Heart left ventricle (tissue), 13 donors: ENCODE data around the gene TMEM185A.

Experiments
- CTCF ChIP-seq, 12 donors: fragments of 200-600 bp; sonication (generic) in 4 of 12; IDR thresholded peaks; one replicate each; pipeline versions ENCODE4 v1.5.0 to v1.8.0; 2018 to 2022; ENCODE audit warnings: antibody characterized with exemption in 12 of 12, mild to moderate bottlenecking in 5 of 12
- POLR2A ChIP-seq, 2 donors: fragments of 450-650 bp; IDR thresholded peaks; one replicate each; pipeline ENCODE4 v1.6.1; 2017; ENCODE audit warnings: antibody characterized with exemption in 2 of 2, mild to moderate bottlenecking in 2 of 2, moderate library complexity in 2 of 2
- donor health status: ischemic (EF 13 %, LVEDD 7.1; RV severe dilation, severe dysfunction).
- donor health status: DM: no; HTN: yes; CAD: no.
- donor health status: DM: no; HTN: no; CAD: no.
- donor health status: ischemic (EF 25% LVEDD 6.9; RV normal size, moderate dysfunction).
- donor health status: ischemic (EF 25% LVEDD 5.7; RV mildly dilated, moderate dysfunction).
- donor health status: ischemic (EF 35%, LVEDD 5.7; RV mildly dilated, moderate dysfunction).
- donor health status: nonischemic (EF 11% LVEDD 7.7; RV severe dilation, severe dysfunction).
- donor health status: DM: yes; HTN: yes; CAD: no.
- donor health status: PGD.
- donor health status: ischemic (EF 29% LVEDD 5.4; RV normal size, mild dysfunction).
- donor health status: nonischemic (EF 23%, LVEDD 6.1; RV moderate dilation, normal function).

GRCh38 chrX:149563359-149563758 is 68.2 kb downstream of the TMEM185A start:
- no peak for TF ChIP-seq CTCF (IDR thresholded peaks at IDR 0.05)
- TF ChIP-seq POLR2A (IDR thresholded peaks at IDR 0.05) = no peak
